Raji (cell line): ENCODE results near the gene PHACTR1.

Experiments
- POLR2A ChIP-seq: IDR thresholded peaks from 2 replicates; pipeline ENCODE4 v1.6.1; 2011; ENCODE audit warnings: low read depth, low read length, control low read depth; ENCODE audit not compliant: insufficient read depth

PHACTR1 gene

GRCh38 chr6:13294499-13295069, 578.0 kb downstream of the PHACTR1 start:
- no peak for TF ChIP-seq POLR2A

GRCh38 chr6:13295576-13295975, 579.0 kb downstream of the PHACTR1 start:
- no peak for TF ChIP-seq POLR2A

- no peak for TF ChIP-seq POLR2A
These were observed 580.0 kb downstream of the PHACTR1 start for GRCh38 chr6:13296536-13296997.

GRCh38 chr6:13297391-13297790, 580.8 kb downstream of the PHACTR1 start:
- TF ChIP-seq POLR2A = no peak

- no peak for TF ChIP-seq POLR2A
These were observed 581.9 kb downstream of the PHACTR1 start for GRCh38 chr6:13298446-13298845.

GRCh38 chr6:13299403-13299821, 582.8 kb downstream of the PHACTR1 start:
- no peak for TF ChIP-seq POLR2A

- no peak for TF ChIP-seq POLR2A
These were observed 583.4 kb downstream of the PHACTR1 start for GRCh38 chr6:13299918-13300317.

- TF ChIP-seq POLR2A = no peak
These were observed 584.4 kb downstream of the PHACTR1 start for GRCh38 chr6:13300643-13301590.

GRCh38 chr6:13302291-13302690, 585.7 kb downstream of the PHACTR1 start:
- TF ChIP-seq POLR2A = no peak

GRCh38 chr6:13302751-13303667, 586.4 kb downstream of the PHACTR1 start:
- TF ChIP-seq POLR2A = no peak

- TF ChIP-seq POLR2A = no peak
These were observed 587.1 kb downstream of the PHACTR1 start for GRCh38 chr6:13303668-13304017.

- no peak for TF ChIP-seq POLR2A
These were observed 587.5 kb downstream of the PHACTR1 start for GRCh38 chr6:13304101-13304500.

- TF ChIP-seq POLR2A = no peak
These were observed 588.2 kb downstream of the PHACTR1 start for GRCh38 chr6:13304580-13305260.

- TF ChIP-seq POLR2A = no peak
These were observed 588.7 kb downstream of the PHACTR1 start for GRCh38 chr6:13305288-13305687.

GRCh38 chr6:13305791-13306190, 589.2 kb downstream of the PHACTR1 start:
- no peak for TF ChIP-seq POLR2A
